BLaER1 treated with 17β-estradiol and CSF1 and Interleukin-3, amounts not matched to agents 10 nM and 100 nM (cell line): ENCODE results near the gene SLC44A4.

Experiments used
- H3K27ac ChIP-seq, 11 experiments: shearing (Covaris generic); formaldehyde crosslinking; 2 replicates each; pipeline ENCODE4 v1.8.1; 2022
- H3K27me3 ChIP-seq, 11 experiments: shearing (Covaris generic); formaldehyde crosslinking; 2 replicates each; pipeline ENCODE4 v1.8.1; 2022
- H3K36me3 ChIP-seq, 11 experiments: shearing (Covaris generic); formaldehyde crosslinking; 2 replicates each; pipeline ENCODE4 v1.8.1; 2022
- H3K4me1 ChIP-seq, 10 experiments: shearing (Covaris generic); formaldehyde crosslinking; 2 replicates each; pipeline ENCODE4 v1.8.1; 2022
- H3K4me2 ChIP-seq, 11 experiments: shearing (Covaris generic); formaldehyde crosslinking; 2 replicates each; pipeline ENCODE4 v1.8.1; 2022
- H3K4me3 ChIP-seq, 10 experiments: shearing (Covaris generic); formaldehyde crosslinking; 2 replicates each; pipeline ENCODE4 v1.8.1; 2022
- H3K9ac ChIP-seq, 11 experiments: shearing (Covaris generic); formaldehyde crosslinking; 2 replicates each; pipeline ENCODE4 v1.8.1; 2022
- H3K9me3 ChIP-seq, 11 experiments: shearing (Covaris generic); formaldehyde crosslinking; replicated peaks in 1 of 11; 2 replicates each; pipeline ENCODE4 v1.8.1; 2022
- H4K20me1 ChIP-seq, 11 experiments: shearing (Covaris generic); formaldehyde crosslinking; 2 replicates each; pipeline ENCODE4 v1.8.1; 2022
- Cebpa-rat ChIP-seq, 11 experiments: shearing (Covaris generic); IDR thresholded peaks; 2 replicates each; pipeline ENCODE4 v1.8.1; 2022

SLC44A4 gene

DNA sequence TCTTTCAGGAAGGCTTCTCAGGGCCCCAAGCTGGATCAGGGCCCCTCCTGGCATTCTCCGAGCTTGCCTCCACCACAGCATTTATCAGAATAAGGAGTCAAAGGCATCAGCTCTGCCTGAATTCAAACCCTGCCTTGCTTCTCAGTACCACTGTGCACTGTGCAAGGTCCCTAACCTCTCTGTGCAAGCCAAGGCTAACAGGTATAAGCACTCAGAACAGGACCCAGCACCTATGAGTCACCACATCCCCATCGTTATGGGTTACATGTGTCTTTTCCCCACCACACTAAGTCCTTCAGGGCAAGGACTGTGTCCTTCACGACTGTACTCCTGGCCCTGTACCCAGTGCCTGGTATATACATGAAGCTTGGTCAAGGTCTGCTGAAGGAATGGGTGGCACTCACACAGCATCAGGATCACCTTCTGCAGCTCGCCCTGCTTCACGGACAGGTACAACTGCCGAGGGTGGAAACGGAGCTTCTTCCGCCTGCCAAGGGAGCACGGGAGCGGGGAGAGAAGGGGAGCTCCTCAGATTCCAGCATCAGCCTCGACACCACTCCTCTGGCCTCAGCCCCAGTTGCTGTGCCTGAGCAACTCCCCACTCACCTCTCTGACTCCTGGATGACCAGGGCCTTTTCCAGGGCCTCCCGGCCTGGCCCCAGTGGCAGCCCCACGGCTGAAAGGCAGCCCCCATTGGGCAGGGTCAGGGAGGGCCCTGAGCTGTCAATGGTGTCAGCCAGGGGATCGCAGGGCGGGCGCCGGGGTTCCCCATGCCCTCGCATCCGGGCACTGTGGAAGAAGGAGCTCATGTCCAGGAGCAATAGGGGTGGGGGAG is 8.6 kb upstream of the SLC44A4 start:
- no peak for TF ChIP-seq Cebpa-rat (IDR thresholded peaks at IDR 0.05)

DNA sequence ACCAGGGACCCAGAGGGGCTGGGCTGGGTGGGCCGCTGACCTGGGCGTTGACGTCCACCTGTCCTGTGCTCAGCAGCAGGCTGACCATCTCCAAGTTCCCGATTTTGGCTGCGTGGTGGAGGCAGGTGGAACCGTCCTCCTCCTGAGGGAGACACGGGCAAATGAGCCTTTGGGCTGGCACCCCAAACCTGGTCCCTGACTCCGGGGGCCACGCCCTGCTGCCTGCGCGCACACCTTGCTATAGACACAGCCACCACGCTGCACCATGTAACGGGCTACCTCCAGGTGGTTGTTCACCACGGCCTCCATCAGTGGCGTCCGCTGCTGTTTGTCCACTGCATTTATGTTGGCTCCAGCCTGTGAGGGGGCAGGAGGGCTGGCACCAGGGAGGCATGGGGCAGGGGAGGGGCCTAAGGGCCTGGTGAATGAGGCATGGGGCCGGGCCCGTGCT is 7.8 kb upstream of the SLC44A4 start:
- Histone ChIP-seq H3K9me3 (no peaks in the 10 kb centered on the region), H3K9ac (no peak overlapping the region), H3K27me3 (no peaks in the 10 kb centered on the region), H3K27ac (no peak overlapping the region), H3K4me1 (no peaks in the 10 kb centered on the region), H3K36me3 (peaks cover 86 to 99% (median 96%) of the 10 kb centered on the region in 11 experiments), H3K4me3 (no peak overlapping the region), H4K20me1 (peaks cover 0 to 40% (median 5%) of the 10 kb centered on the region in 11 experiments; a peak in 8 of 22 replicates), H3K4me2 (no peak overlapping the region)
- TF ChIP-seq Cebpa-rat (IDR thresholded peaks at IDR 0.05), result no peak

More for the DNA sequence above, 8.6 kb upstream of the SLC44A4 start:
- no peak overlapping the region for H3K27ac ChIP-seq
- peaks cover 88 to 99% (median 96%) of the 10 kb centered on the region in 11 experiments for H3K36me3 ChIP-seq
- H3K9me3 ChIP-seq, result no peaks in the 10 kb centered on the region
- no peak overlapping the region for H3K4me3 ChIP-seq
- H3K9ac ChIP-seq, result no peak overlapping the region
- peaks cover 0 to 46% (median 5%) of the 10 kb centered on the region in 11 experiments; a peak in 8 of 22 replicates for H4K20me1 ChIP-seq
- H3K4me1 ChIP-seq, result peaks cover 0 to 1% (median 0%) of the 10 kb centered on the region in 10 experiments; a peak in 4 of 20 replicates
- H3K4me2 ChIP-seq, result no peak overlapping the region
- H3K27me3 ChIP-seq, result no peaks in the 10 kb centered on the region

DNA sequence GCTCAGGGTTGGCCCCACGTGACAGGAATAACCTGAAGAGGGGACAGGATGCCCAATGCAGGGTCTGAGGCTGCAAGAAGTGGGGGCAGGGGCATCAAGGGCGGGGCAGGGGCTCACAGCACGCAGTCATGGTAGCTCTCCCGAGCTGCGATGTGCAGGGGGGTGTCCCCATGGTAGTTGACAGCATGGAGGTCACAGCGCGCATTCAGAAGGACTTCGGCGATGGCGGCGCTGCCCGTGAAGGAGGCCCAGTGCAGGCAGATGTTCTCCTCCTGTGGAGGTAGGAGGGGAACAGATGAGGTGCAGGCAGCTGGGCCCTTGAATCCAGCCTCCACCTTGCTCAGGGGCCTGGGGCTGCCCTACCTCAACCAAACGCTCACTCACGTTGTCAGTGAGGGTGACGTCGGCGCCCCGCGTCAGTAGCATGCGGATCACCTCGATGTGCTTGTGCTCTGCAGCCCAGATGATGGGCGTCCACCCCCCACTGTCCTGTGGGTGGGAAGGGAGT is 5.8 kb upstream of the SLC44A4 start:
- Histone ChIP-seq H3K9ac (0 out of 22 replicates have a peak overlapping the region, but pooled peaks of 1 of the 11 experiments have one; percentile 18), H3K36me3 (peaks cover 93 to 100% (median 99%) of the 10 kb centered on the region in 11 experiments), H3K9me3 (no peaks in the 10 kb centered on the region), H3K27ac (no peak overlapping the region), H3K4me3 (no peak overlapping the region), H3K4me1 (no peaks in the 10 kb centered on the region), H4K20me1 (peaks cover 0 to 48% (median 5%) of the 10 kb centered on the region in 11 experiments; a peak in 8 of 22 replicates), H3K4me2 (no peak overlapping the region), H3K27me3 (no peaks in the 10 kb centered on the region)
- no peak for TF ChIP-seq Cebpa-rat (IDR thresholded peaks at IDR 0.05)

DNA sequence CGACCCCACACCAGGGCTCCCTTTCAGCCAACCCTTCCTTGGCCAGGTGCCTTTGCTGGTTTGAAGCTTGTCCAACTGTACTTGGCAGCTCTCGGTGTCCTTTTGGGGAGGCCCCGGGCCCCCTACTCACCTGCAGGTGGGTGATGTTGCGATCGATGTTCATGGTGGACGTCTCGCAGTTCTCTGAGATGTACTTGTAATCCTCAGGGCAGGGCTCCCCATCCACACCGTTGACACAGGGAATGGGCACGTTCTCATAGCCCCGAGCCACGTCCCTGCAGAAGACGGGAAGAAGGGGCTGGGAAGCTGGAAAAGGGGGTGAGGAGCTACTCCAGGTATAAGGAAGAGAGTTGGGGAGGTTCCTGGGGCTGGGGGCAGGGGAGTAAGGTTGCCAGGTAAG is 4.9 kb upstream of the SLC44A4 start:
- no peak overlapping the region for H3K27ac ChIP-seq
- H3K36me3 ChIP-seq, result peaks cover 87 to 96% (median 94%) of the 10 kb centered on the region in 11 experiments
- H3K4me3 ChIP-seq, result no peak overlapping the region
- no peak overlapping the region for H3K4me2 ChIP-seq
- no peak overlapping the region for H3K9ac ChIP-seq
- H4K20me1 ChIP-seq, result peaks cover 0 to 41% (median 5%) of the 10 kb centered on the region in 11 experiments; a peak in 8 of 22 replicates
- H3K27me3 ChIP-seq, result no peaks in the 10 kb centered on the region
- no peaks in the 10 kb centered on the region for H3K4me1 ChIP-seq
- no peak for TF ChIP-seq Cebpa-rat (IDR thresholded peaks at IDR 0.05)
- no peaks in the 10 kb centered on the region for H3K9me3 ChIP-seq

DNA sequence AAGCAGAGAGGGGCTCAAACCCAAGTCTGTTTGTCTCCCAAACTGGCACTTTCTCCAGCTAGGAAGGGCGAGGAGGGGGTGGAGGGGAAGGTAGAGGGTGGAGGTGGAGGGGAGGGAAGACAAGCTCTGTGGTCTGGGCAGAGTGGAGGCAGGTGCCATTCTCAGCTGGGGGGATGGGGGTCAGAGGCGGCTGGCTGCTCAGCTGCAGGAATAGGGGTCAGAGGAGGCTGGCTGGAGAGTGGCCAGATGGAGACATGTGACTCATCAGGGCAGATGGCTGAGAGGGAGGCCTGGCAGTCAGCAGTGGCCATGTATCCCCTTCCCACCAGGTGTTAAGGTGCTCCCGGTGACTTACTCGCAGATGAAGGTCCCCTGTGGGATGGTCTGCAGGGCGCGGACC is 3.5 kb upstream of the SLC44A4 start:
- Histone ChIP-seq H3K27ac (no peak overlapping the region), H3K9me3 (no peaks in the 10 kb centered on the region), H3K36me3 (peaks cover 74 to 83% (median 81%) of the 10 kb centered on the region in 11 experiments)

DNA sequence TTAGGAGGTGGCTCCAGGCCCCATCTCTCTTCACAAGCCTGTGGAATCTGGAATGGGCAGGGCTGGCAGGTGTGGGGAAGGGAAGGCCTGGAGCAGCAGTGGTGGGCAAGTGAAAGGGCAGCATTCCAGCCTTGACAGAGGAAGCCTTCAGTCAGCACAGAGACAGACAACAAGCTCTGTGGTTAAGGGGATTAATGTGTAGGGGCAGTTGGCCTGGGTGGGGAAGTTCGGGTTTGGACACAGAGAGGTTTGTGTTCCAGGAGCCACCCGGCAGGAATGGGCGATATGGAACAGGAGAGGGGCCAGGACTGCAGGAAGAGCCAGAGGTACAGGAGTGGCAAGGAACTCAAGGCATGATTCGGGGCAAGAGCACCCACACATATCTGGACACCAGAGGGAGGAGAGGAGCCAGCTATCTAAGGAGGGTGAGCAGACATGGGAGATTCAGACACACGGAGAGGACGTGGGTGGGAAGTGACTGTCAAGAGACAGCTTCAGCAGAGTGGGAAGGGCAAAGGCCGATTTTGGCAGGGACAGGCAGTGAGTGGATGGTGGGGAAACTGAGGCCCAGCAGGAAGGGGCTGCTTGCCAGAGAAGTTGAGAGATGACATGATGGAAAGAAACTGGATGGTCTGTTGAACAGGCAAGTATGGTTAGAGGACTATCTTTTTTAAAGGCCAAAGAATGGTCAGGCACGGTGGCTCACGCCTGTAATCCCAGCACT is 2.5 kb upstream of the SLC44A4 start:
- no peaks in the 10 kb centered on the region for H3K27me3 ChIP-seq
- H3K36me3 ChIP-seq, result peaks cover 64 to 72% (median 71%) of the 10 kb centered on the region in 11 experiments
- no peak overlapping the region for H3K27ac ChIP-seq
- H3K4me3 ChIP-seq, result no peak overlapping the region
- H3K9ac ChIP-seq, result no peak overlapping the region
- H3K4me2 ChIP-seq, result no peak overlapping the region
- peaks cover 0 to 4% (median 0%) of the 10 kb centered on the region in 10 experiments; a peak in 1 of 20 replicates for H3K4me1 ChIP-seq
- TF ChIP-seq Cebpa-rat (IDR thresholded peaks at IDR 0.05), result no peak
- H4K20me1 ChIP-seq, result peaks cover 0 to 21% (median 0%) of the 10 kb centered on the region in 11 experiments; a peak in 3 of 22 replicates
- H3K9me3 ChIP-seq, result no peaks in the 10 kb centered on the region

More for the DNA sequence above, 3.5 kb upstream of the SLC44A4 start:
- no peak overlapping the region for H3K4me3 ChIP-seq
- TF ChIP-seq Cebpa-rat (IDR thresholded peaks at IDR 0.05), result no peak
- H4K20me1 ChIP-seq, result peaks cover 0 to 32% (median 0%) of the 10 kb centered on the region in 11 experiments; a peak in 4 of 22 replicates
- H3K9ac ChIP-seq, result no peak overlapping the region
- peaks cover 0 to 4% (median 0%) of the 10 kb centered on the region in 10 experiments; a peak in 1 of 20 replicates for H3K4me1 ChIP-seq
- H3K4me2 ChIP-seq, result no peak overlapping the region
- no peaks in the 10 kb centered on the region for H3K27me3 ChIP-seq

DNA sequence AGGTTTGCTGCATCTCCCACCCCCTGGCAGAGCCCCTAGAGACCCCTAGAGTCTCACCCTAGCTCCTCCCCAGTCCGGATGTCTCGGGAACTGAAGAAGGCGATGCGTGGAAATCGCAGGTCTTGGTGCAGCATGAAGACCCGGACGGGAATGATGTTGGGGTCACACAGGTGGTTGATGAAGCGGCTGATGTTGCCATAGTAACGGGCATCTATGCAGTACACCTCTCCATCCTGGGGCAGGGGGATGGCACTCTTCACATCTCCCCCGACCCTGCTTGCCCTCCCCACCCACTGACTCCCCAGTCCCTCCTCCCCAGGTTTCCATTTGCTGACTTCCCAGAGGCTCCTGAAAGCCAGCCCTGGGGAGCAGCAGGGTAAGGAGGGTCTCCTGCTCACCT is 1.8 kb upstream of the SLC44A4 start:
- H3K9me3 ChIP-seq, result no peaks in the 10 kb centered on the region
- peaks cover 0 to 21% (median 0%) of the 10 kb centered on the region in 11 experiments; a peak in 3 of 22 replicates for H4K20me1 ChIP-seq
- H3K27me3 ChIP-seq, result no peaks in the 10 kb centered on the region
- H3K4me1 ChIP-seq, result peaks cover 0 to 4% (median 0%) of the 10 kb centered on the region in 10 experiments; a peak in 1 of 20 replicates
- H3K4me2 ChIP-seq, result no peak overlapping the region
- peaks cover 57 to 66% (median 64%) of the 10 kb centered on the region in 11 experiments for H3K36me3 ChIP-seq
- no peak overlapping the region for H3K9ac ChIP-seq
- H3K27ac ChIP-seq, result no peak overlapping the region
- no peak for TF ChIP-seq Cebpa-rat (IDR thresholded peaks at IDR 0.05)
- no peak overlapping the region for H3K4me3 ChIP-seq

DNA sequence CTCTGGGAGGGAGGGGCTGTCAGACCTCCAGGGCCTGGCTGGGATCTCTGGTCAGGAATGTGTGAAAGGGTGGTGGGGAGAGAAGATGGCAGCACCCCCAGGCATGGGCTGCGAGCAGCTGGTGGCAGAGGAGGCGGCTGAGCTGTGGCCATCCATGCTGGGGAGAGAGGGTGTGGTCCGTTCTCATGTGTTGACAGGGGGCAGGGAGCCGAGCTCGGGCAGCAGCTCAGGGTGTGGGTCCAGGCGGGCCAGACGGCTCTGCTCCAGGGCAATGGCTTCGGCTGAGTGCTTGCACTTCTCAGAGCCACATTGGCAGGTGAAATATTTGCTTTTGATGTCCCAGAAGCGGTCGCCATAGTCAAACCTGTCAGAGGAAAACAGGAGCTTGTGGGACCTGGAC is 1.1 kb upstream of the SLC44A4 start:
- Histone ChIP-seq H3K4me1 (peaks cover 0 to 6% (median 0%) of the 10 kb centered on the region in 10 experiments; a peak in 4 of 20 replicates), H3K4me2 (no peak overlapping the region), H4K20me1 (peaks cover 0 to 21% (median 0%) of the 10 kb centered on the region in 11 experiments; a peak in 3 of 22 replicates), H3K36me3 (peaks cover 50 to 59% (median 57%) of the 10 kb centered on the region in 11 experiments), H3K27me3 (no peaks in the 10 kb centered on the region), H3K27ac (no peak overlapping the region), H3K9me3 (no peaks in the 10 kb centered on the region), H3K9ac (no peak overlapping the region), H3K4me3 (no peak overlapping the region)
- TF ChIP-seq Cebpa-rat (IDR thresholded peaks at IDR 0.05), result no peak
